Right lobe of liver (tissue), 6 donors: ENCODE results near the gene HUS1B. TPM values are rescaled to one million over a fixed set of nuclear protein-coding genes. Genes with fewer than 3 reads are reported as not detected.

ENCODE experiments used
- ATAC-seq, 4 donors: fragments of 200-7000 bp; cut with Tn5 transposase; one replicate each; pipeline ENCODE4 v1.9.1; 2020; ENCODE audit warnings: mild to moderate bottlenecking in 4 of 4, moderate library complexity in 4 of 4
- DNase-seq, 3 donors: peaks; one replicate each; pipeline ENCODE4 v3.0.0-alpha.2; 2020
- H3K27ac ChIP-seq, 3 donors: fragments of 200-600 bp; one replicate each; pipeline ENCODE4 v1.8.0; 2022
- H3K27me3 ChIP-seq, 2 donors: fragments of 200-600 bp; one replicate each; pipeline ENCODE4 v1.8.0; 2022
- H3K36me3 ChIP-seq, 4 donors: fragments of 200-600 bp; sonication (generic) in 1 of 4; one replicate each; pipeline versions ENCODE4 v1.5.1 to v1.8.0; 2017 to 2022; ENCODE audit warnings: control low read depth in 1 of 4
- H3K4me1 ChIP-seq, 4 donors: fragments of 200-600 bp; sonication (generic) in 1 of 4; one replicate each; pipeline versions ENCODE4 v1.5.1 to v1.8.0; 2017 to 2022; ENCODE audit warnings: control low read depth in 1 of 4
- H3K4me3 ChIP-seq, 3 donors: fragments of 200-600 bp; one replicate each; pipeline ENCODE4 v1.8.0; 2022
- H3K9me3 ChIP-seq, 4 donors: fragments of 200-600 bp; sonication (generic) in 1 of 4; one replicate each; pipeline versions ENCODE4 v1.5.1 to v1.8.0; 2017 to 2022; ENCODE audit warnings: control low read depth in 1 of 4
- POLR2A ChIP-seq: fragments of 450-650 bp; IDR thresholded peaks from one replicate; pipeline ENCODE4 v1.6.1; 2017; ENCODE audit warnings: antibody characterized with exemption, mild to moderate bottlenecking
- WGBS: methylation state at CpG from one replicate; pipeline ENCODE4 v1.1.6; 2018; ENCODE audit warnings: low coverage, low lambda C conversion rate; ENCODE audit not compliant: insufficient coverage; ENCODE audit errors: missing lambda C conversion rate; 5-methylcytosine and 5-hydroxymethylcytosine counted together
- intact Hi-C, 2 donors: fragments of 100-400 bp; cut with DNase I; formaldehyde crosslinking; loops; one replicate each; pipeline versions ENCODE4 v1.11.2 to v1.14.1; 2022
- total RNA-seq, 6 experiments: library from RNA; depleted of rRNA in 2 of 6; stranded (reverse); fragments of >200 nt in 2 of 6; fragmentation: NEBNext Ultra II Directional in 3 of 6; extraction: Animal tissue kit (Norgen Biotek cat#: 25700) in 3 of 6; gene quantifications; one replicate each; pipeline versions ENCODE4 v1.1.0 to v1.2.4, GENCODE V29; 2016 to 2023
- TF ChIP-seq, protein P1 (sequence below), 4 donors: fragments of 200-600 bp in 3 of 4; fragments of 450-650 bp in 1 of 4; IDR thresholded peaks; one replicate each; pipeline versions ENCODE4 v1.5.1 to v1.8.0; 2016 to 2022; ENCODE audit warnings: antibody characterized with exemption in 4 of 4, mild to moderate bottlenecking in 2 of 4
- donor health status: DM: no; HTN: yes; CAD: no.
- donor health status: DM: no; HTN: no; CAD: no.
- donor health status: DM: no; HTN: no; CAD: no.
- donor health status: DM: no; HTN: yes; CAD: no.
- donor health status: DM: no; HTN: yes; CAD: no.

HUS1B gene
- total RNA-seq, 6 experiments from 2014 or later, result 0.26 to 2.8 (median 0.34) TPM; not detected in 1

DNA sequence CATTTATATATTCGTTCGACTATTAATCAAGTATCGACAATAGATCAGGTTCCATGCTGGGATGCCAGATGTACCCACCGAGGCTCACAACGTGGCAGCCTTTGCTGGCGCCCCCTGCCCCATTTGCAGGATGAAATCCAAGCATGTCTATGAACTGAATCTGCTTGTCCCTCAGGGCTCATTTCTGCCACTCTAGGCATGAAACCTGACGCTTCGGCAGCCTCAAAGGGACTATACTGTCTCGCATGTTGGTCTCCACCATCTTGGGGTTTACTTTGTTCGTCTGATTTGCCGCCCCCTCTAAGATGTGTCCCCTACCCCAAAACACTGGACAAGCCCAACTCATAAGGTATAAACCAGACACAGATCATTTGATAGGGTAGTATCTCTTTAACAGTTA lies 36.7 kb downstream of the HUS1B start:
- no peaks in the 10 kb centered on the region for H3K27me3 ChIP-seq
- peaks cover 0 to 4% (median 0%) of the 10 kb centered on the region in 4 donors for H3K36me3 ChIP-seq
- DNase-seq (no peak), ATAC-seq (no peak)
- H3K27ac ChIP-seq, result no peak overlapping the region
- H3K4me1 ChIP-seq, result no peaks in the 10 kb centered on the region
- TF ChIP-seq, protein P1, sequence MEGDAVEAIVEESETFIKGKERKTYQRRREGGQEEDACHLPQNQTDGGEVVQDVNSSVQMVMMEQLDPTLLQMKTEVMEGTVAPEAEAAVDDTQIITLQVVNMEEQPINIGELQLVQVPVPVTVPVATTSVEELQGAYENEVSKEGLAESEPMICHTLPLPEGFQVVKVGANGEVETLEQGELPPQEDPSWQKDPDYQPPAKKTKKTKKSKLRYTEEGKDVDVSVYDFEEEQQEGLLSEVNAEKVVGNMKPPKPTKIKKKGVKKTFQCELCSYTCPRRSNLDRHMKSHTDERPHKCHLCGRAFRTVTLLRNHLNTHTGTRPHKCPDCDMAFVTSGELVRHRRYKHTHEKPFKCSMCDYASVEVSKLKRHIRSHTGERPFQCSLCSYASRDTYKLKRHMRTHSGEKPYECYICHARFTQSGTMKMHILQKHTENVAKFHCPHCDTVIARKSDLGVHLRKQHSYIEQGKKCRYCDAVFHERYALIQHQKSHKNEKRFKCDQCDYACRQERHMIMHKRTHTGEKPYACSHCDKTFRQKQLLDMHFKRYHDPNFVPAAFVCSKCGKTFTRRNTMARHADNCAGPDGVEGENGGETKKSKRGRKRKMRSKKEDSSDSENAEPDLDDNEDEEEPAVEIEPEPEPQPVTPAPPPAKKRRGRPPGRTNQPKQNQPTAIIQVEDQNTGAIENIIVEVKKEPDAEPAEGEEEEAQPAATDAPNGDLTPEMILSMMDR (IDR thresholded peaks at IDR 0.05), result no peak
- no peak for TF ChIP-seq POLR2A
- intact Hi-C loops, result no loop called here
- 92% methylated on average over 6 of the region's 11 CpGs for WGBS
- no peaks in the 10 kb centered on the region for H3K9me3 ChIP-seq
- H3K4me3 ChIP-seq, result no peak overlapping the region

DNA sequence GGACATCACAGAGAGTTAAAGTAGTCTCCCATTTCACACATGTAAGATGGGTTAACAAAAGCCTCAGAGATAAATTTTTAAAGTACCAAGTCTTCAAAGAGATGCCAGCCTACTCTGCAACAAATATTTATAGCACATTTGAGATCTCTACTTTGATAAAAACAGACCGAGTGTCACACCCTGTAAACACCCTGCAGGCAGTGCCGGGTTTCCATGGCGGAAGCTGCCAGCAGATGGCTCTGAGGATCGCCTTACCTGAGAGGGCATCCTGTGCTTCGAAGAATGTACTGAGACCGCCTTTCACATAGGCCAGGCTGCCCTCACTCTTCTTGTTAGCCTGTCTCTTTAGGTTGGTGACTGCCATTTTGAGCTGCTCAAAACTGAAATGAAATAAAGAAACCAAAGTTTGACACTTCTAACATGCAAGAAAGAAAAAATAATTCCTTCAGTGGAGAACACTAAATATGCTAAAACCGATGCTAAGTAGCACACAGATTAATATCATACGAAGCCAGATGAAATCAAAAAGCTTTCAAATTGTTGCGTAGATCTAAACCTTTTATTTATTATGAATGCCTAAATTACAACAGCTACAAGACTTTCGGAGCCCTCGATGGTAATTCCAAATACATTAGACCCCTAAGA lies 39.3 kb downstream of the HUS1B start:
- DNase-seq (no peak), ATAC-seq (no peak)
- Histone ChIP-seq H3K27ac (no peak overlapping the region), H3K4me1 (no peaks in the 10 kb centered on the region), H3K9me3 (no peaks in the 10 kb centered on the region), H3K36me3 (peaks cover 0 to 4% (median 0%) of the 10 kb centered on the region in 4 donors), H3K27me3 (no peaks in the 10 kb centered on the region), H3K4me3 (no peak overlapping the region)
- TF ChIP-seq, protein P1 (IDR thresholded peaks at IDR 0.05), result no peak
- TF ChIP-seq POLR2A, result no peak
- intact Hi-C loops, result no loop called here
- WGBS, result 95% methylated on average over 10 of the region's 11 CpGs

DNA sequence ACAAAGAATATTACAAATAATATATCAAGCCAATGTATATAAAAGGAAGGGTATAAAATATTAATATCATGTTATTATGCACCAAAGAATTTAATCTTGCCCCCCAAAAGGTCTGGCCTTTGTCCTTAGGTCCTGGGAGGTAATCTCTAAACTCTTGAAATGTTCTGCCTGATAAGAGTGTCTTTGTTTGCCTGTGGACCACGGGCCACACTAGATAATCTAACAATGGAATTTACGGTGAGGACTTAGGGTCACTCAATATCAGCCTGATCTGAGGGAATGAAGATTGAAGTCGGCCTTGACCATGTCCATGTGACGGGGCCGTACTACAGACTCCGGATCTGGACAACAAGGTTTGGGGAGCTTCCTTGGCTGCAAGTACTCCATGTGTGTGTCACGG lies 42.9 kb downstream of the HUS1B start:
- Histone ChIP-seq H3K4me3 (no peak overlapping the region), H3K36me3 (no peaks in the 10 kb centered on the region), H3K27me3 (no peaks in the 10 kb centered on the region), H3K4me1 (no peaks in the 10 kb centered on the region), H3K27ac (no peak overlapping the region), H3K9me3 (no peaks in the 10 kb centered on the region)
- no peak for ATAC-seq
- TF ChIP-seq, protein P1 (IDR thresholded peaks at IDR 0.05), result no peak
- TF ChIP-seq POLR2A, result no peak
- DNase-seq, result no peak
- intact Hi-C loops, result no loop called here
- WGBS, result 40% methylated on average over 1 of the region's 7 CpGs

DNA sequence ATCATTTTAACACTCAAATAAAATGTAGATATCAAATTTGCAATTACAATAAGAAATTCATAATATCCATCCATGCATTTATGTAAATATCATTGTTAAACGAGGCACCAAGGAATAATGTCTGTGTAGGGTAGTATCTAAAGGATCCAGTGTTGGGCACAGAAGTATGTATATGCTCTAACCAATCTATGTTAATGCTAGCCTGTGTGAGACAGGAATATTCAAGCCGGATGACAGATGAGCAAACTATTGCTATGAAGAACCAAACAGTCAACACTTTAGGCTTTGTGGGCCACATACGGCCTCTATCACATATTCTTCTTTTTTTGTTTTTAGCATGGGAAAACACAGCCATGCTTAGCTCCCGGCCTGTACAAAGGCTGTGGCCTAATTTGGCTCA lies 45.0 kb downstream of the HUS1B start:
- 61% methylated on average over 4 of the region's 4 CpGs for WGBS

DNA sequence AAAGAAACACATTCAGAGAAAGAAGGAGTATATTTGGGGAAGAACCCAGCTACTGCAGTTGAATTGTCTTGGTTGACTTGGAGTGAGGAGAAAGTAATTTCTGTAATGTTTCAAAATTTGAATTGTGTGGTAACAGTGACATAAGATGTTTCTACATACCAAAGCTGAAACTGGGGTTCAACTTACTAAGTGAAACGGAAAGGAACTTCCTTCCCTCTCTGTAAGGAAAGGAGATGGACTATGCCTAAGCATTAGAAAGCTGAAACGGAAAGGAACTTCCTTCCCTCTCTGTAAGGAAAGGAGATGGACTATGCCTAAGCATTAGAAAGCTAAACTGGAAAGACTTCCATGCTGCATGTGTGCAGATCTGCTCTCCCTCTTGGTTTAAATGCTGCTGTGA lies 46.0 kb downstream of the HUS1B start:
- TF ChIP-seq, protein P1 (IDR thresholded peaks at IDR 0.05), result no peak
- no peak for TF ChIP-seq POLR2A
- H3K4me1 ChIP-seq, result no peaks in the 10 kb centered on the region
- intact Hi-C loops, result no loop called here

More for the DNA sequence above, 45.0 kb downstream of the HUS1B start:
- ATAC-seq (no peak), DNase-seq (no peak)
- intact Hi-C loops, result no loop called here
- peaks cover 0 to 3% (median 0%) of the 10 kb centered on the region in 4 donors for H3K36me3 ChIP-seq
- no peaks in the 10 kb centered on the region for H3K4me1 ChIP-seq
- H3K27me3 ChIP-seq, result no peaks in the 10 kb centered on the region
- no peak overlapping the region for H3K4me3 ChIP-seq
- no peak for TF ChIP-seq POLR2A
- H3K9me3 ChIP-seq, result no peaks in the 10 kb centered on the region
- no peak overlapping the region for H3K27ac ChIP-seq

More for the DNA sequence above, 46.0 kb downstream of the HUS1B start:
- H3K27ac ChIP-seq, result no peak overlapping the region
- 46% methylated on average over 2 of the region's 2 CpGs for WGBS
- H3K36me3 ChIP-seq, result peaks cover 0 to 8% (median 0%) of the 10 kb centered on the region in 4 donors
- ATAC-seq (peak; percentile 19 to 54 (median 46)), DNase-seq (no peak)
- no peak overlapping the region for H3K4me3 ChIP-seq
- no peaks in the 10 kb centered on the region for H3K9me3 ChIP-seq
- no peaks in the 10 kb centered on the region for H3K27me3 ChIP-seq
